GM23338 (cell line): ENCODE measurements around the gene ASB3. TPM values are rescaled to one million over a fixed set of nuclear protein-coding genes. Genes with fewer than 3 reads are reported as not detected.

ENCODE experiments used
- ATAC-seq: fragments of 200-7000 bp; cut with Tn5 transposase; 3 replicates; pipeline ENCODE4 v1.9.1; 2020
- DNase-seq: peaks from one replicate; pipeline ENCODE4 v3.0.0-alpha.2; 2015; ENCODE audit warnings: low spot score
- H2AFZ ChIP-seq: fragments of 200-600 bp; sonication (generic); 2 replicates; pipeline ENCODE4 v1.8.0; 2016; ENCODE audit warnings: antibody characterized with exemption, mild to moderate bottlenecking, moderate library complexity
- H3F3A ChIP-seq: fragments of 200-600 bp; sonication (generic); replicated peaks from 2 replicates; pipeline ENCODE4 v1.8.0; 2017; ENCODE audit warnings: antibody characterized with exemption, mixed run types, low read depth
- H3K27ac ChIP-seq: fragments of 200-600 bp; sonication (generic); 2 replicates; pipeline ENCODE4 v1.6.1; 2016; ENCODE audit warnings: low read depth
- H3K27me3 ChIP-seq: fragments of 200-600 bp; sonication (generic); 2 replicates; pipeline ENCODE4 v1.8.0; 2016; ENCODE audit warnings: mild to moderate bottlenecking, mixed run types, moderate library complexity; ENCODE audit not compliant: insufficient read depth
- H3K36me3 ChIP-seq: fragments of 200-600 bp; sonication (generic); 2 replicates; pipeline ENCODE4 v1.8.0; 2016; ENCODE audit warnings: mild to moderate bottlenecking; ENCODE audit not compliant: insufficient read depth
- H3K4me1 ChIP-seq: fragments of 200-600 bp; sonication (generic); 2 replicates; pipeline ENCODE4 v1.8.0; 2016; ENCODE audit warnings: mild to moderate bottlenecking, moderate library complexity; ENCODE audit not compliant: insufficient read depth
- H3K4me2 ChIP-seq: fragments of 200-600 bp; sonication (generic); 2 replicates; pipeline ENCODE4 v1.7.1; 2017; ENCODE audit warnings: mixed run types
- H3K4me3 ChIP-seq: fragments of 200-600 bp; sonication (generic); 2 replicates; pipeline ENCODE4 v1.6.1; 2016; ENCODE audit warnings: mixed run types
- H3K79me2 ChIP-seq: fragments of 200-600 bp; sonication (generic); replicated peaks from 2 replicates; pipeline ENCODE4 v1.8.0; 2017; ENCODE audit warnings: mild to moderate bottlenecking; ENCODE audit not compliant: insufficient read depth
- H3K9me2 ChIP-seq: fragments of 200-600 bp; sonication (generic); 2 replicates; pipeline ENCODE4 v1.8.0; 2017; ENCODE audit not compliant: insufficient read depth
- H4K20me1 ChIP-seq: fragments of 200-600 bp; sonication (generic); replicated peaks from 2 replicates; pipeline ENCODE4 v1.8.0; 2017; ENCODE audit warnings: mild to moderate bottlenecking; ENCODE audit not compliant: insufficient read depth
- H3K27ac Mint-ChIP-seq: 2 replicates; pipeline ENCODE4 v1.8.0; 2020; ENCODE audit warnings: inconsistent platforms, mild to moderate bottlenecking, moderate library complexity, mixed read lengths
- H3K27me3 Mint-ChIP-seq: 3 replicates; pipeline ENCODE4 v1.8.0; 2022; ENCODE audit warnings: low read depth, mild to moderate bottlenecking, moderate library complexity, mixed read lengths, inconsistent platforms; ENCODE audit not compliant: insufficient read depth, poor library complexity
- H3K36me3 Mint-ChIP-seq: 3 replicates; pipeline ENCODE4 v1.8.0; 2021; ENCODE audit warnings: low read depth, mild to moderate bottlenecking, inconsistent platforms, moderate library complexity, mixed read lengths
- H3K4me1 Mint-ChIP-seq: 3 replicates; pipeline ENCODE4 v1.8.0; 2020; ENCODE audit warnings: mild to moderate bottlenecking, inconsistent platforms, mixed read lengths
- H3K4me3 Mint-ChIP-seq: 3 replicates; pipeline ENCODE4 v1.8.0; 2021; ENCODE audit warnings: moderate library complexity, mild to moderate bottlenecking, inconsistent platforms, mixed read lengths
- H3K9me3 Mint-ChIP-seq: 3 replicates; pipeline ENCODE4 v1.8.0; 2020; ENCODE audit warnings: moderate library complexity, mild to moderate bottlenecking, inconsistent platforms, mixed read lengths
- CREB1 ChIP-seq: fragments of 250-450 bp; sonication (Bioruptor Pico); IDR thresholded peaks from 2 replicates; pipeline ENCODE4 v1.5.0; 2020; ENCODE audit warnings: low read depth, mild to moderate bottlenecking, moderate library complexity
- CTCF ChIP-seq, 2 experiments: fragments of 200-600 bp in 1 of 2; sonication (generic) in 1 of 2; conservative IDR thresholded peaks; 2 replicates each; pipeline versions ENCODE4 v1.5.1 to v1.6.1; 2016 to 2017; ENCODE audit warnings: antibody characterized with exemption in 2 of 2, low read depth in 2 of 2, mild to moderate bottlenecking in 2 of 2, moderate library complexity in 1 of 2
- ETS1 ChIP-seq: IDR thresholded peaks from 2 replicates; pipeline ENCODE4 v1.6.1; 2016; ENCODE audit warnings: antibody characterized with exemption
- EZH2 ChIP-seq: fragments of 200-600 bp; sonication (generic); IDR thresholded peaks from one replicate; pipeline ENCODE4 v1.8.0; 2017; ENCODE audit warnings: antibody characterized with exemption, mild to moderate bottlenecking, low read depth; ENCODE audit not compliant: unreplicated experiment
- EZH2phosphoT487 ChIP-seq: fragments of 200-600 bp; sonication (generic); IDR thresholded peaks from one replicate; pipeline ENCODE4 v1.8.1; 2018; ENCODE audit warnings: antibody characterized with exemption; ENCODE audit not compliant: unreplicated experiment
- JUNB ChIP-seq: IDR thresholded peaks from one replicate; pipeline ENCODE4 v1.6.1; 2016; ENCODE audit warnings: antibody characterized with exemption; ENCODE audit not compliant: unreplicated experiment
- NANOG ChIP-seq: IDR thresholded peaks from 2 replicates; pipeline ENCODE4 v1.6.1; 2016; ENCODE audit warnings: antibody characterized with exemption, borderline replicate concordance
- POLR2AphosphoS5 ChIP-seq: IDR thresholded peaks from 2 replicates; pipeline ENCODE4 v1.6.1; 2016; ENCODE audit warnings: antibody characterized with exemption, low read depth
- REST ChIP-seq: IDR thresholded peaks from one replicate; pipeline ENCODE4 v1.6.1; 2018; ENCODE audit warnings: antibody characterized with exemption; ENCODE audit not compliant: unreplicated experiment
- STAT1 ChIP-seq: IDR thresholded peaks from one replicate; pipeline ENCODE4 v1.6.1; 2016; ENCODE audit warnings: antibody characterized with exemption; ENCODE audit not compliant: unreplicated experiment
- ZNF114 ChIP-seq: fragments of 250-450 bp; sonication (Bioruptor Pico); IDR thresholded peaks from 2 replicates; pipeline ENCODE4 v1.5.0; 2020; ENCODE audit warnings: mild to moderate bottlenecking, moderate library complexity
- ZNF331 ChIP-seq: fragments of 250-450 bp; sonication (Bioruptor Pico); IDR thresholded peaks from 2 replicates; pipeline ENCODE4 v1.5.0; 2020; ENCODE audit warnings: low read depth, mild to moderate bottlenecking, moderate library complexity
- ZNF462 ChIP-seq: fragments of 250-450 bp; sonication (Bioruptor Pico); IDR thresholded peaks from 2 replicates; pipeline ENCODE4 v1.5.0; 2020; ENCODE audit warnings: mild to moderate bottlenecking, moderate library complexity
- polyA plus RNA-seq: library from polyadenylated mRNA; unstranded; fragments of >200 nt; fragmentation: Nextera tagmentation; extraction: Ambion mirVana; gene quantifications from 2 replicates; pipeline ENCODE4 v1.2.1, GENCODE V29; 2016
- total RNA-seq: library from RNA; depleted of rRNA; stranded (reverse); fragments of >200 nt; shearing (Covaris generic); gene quantifications from 2 replicates; pipeline ENCODE4 v1.2.3, GENCODE V29; 2014

Gene ASB3
- total and polyA plus RNA-seq, 2 experiments from 2014 or later, result 22.4 to 30.5 TPM

GRCh38 chr2:53819634-53820033 is 32.9 kb upstream of the ASB3 start:
- H4K20me1 ChIP-seq, result no peaks in the 10 kb centered on the region
- no peaks in the 10 kb centered on the region for H3F3A ChIP-seq
- ATAC-seq (peak; percentile 77), DNase-seq (peak; percentile 42)
- no peaks in the 10 kb centered on the region for H3K27me3 ChIP-seq
- H3K4me3 ChIP-seq, result no peak overlapping the region
- no peaks in the 10 kb centered on the region for H3K36me3 ChIP-seq
- Mint-ChIP-seq H3K9me3 (no peaks in the 10 kb centered on the region), H3K36me3 (peaks cover 10% of the 10 kb centered on the region; the same call in 2 of the 3 replicates), H3K4me1 (peaks cover 3% of the 10 kb centered on the region; the same call in 1 of the 3 replicates), H3K27ac (no peak overlapping the region), H3K4me3 (no peak overlapping the region), H3K27me3 (no peaks in the 10 kb centered on the region)
- no peaks in the 10 kb centered on the region for H3K4me1 ChIP-seq
- H3K79me2 ChIP-seq, result no peaks in the 10 kb centered on the region
- H3K27ac ChIP-seq, result no peak overlapping the region
- TF ChIP-seq CREB1 (CRISPR knock-in tag) (no peak), ZNF114 (no peak), EZH2 (no peak), ZNF331 (CRISPR knock-in tag) (no peak), REST (no peak), POLR2AphosphoS5 (no peak), ZNF462 (CRISPR knock-in tag) (no peak), STAT1 (no peak), EZH2phosphoT487 (no peak), ETS1 (no peak), CTCF (conservative IDR thresholded peaks at IDR 0.05; ENCODE audit: low read depth in 2 of 2) (no peak), JUNB (no peak), NANOG (no peak)
- no peak overlapping the region for H2AFZ ChIP-seq
- no peaks in the 10 kb centered on the region for H3K9me2 ChIP-seq
- H3K4me2 ChIP-seq, result no peak overlapping the region
